ENCODE data around the gene RTTN. TPM values are rescaled to one million over a fixed set of nuclear protein-coding genes. Genes with fewer than 3 reads are reported as not detected.

The RTTN gene
- total RNA-seq, 2 experiments from 2014 or later: 30.2 to 32.0 TPM

DNA sequence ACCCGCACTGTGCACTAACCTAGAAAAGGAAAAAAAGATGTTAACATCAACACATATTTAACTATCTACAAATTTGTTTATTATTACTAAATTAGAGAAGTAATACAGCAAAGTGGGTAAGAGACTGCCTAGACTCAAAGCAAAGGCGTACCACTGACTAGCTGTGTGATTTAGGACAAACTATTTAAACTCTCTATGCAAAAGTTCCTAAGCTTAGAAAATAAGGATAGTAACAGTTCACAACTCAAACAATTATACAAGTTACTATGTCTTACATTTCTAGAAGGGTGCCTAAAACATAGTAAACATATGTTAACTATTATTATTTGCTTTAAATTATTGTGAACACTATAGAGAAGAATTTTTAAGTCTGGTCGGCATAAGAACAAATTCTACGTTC lies 119.4 kb downstream of the RTTN start:
- Mint-ChIP-seq H3K4me1 (ENCODE audit: low read depth) (no peaks in the 10 kb centered on the region), H3K27me3 (ENCODE audit: low read depth) (no peaks in the 10 kb centered on the region), H3K9me3 (no peaks in the 10 kb centered on the region), H3K36me3 (ENCODE audit: low read depth) (peaks cover 14% of the 10 kb centered on the region), H3K4me3 (no peak overlapping the region), H3K27ac (no peak overlapping the region)
- CTCF ChIA-PET: interaction anchor here (0.6 to 1.9 kb wide), 11 partner anchors 17 to 1472 kb away, joined by 3 to 5 read pairs (median 3); no protein-coding TSS in a partner anchor
- intact Hi-C loops (cut with micrococcal nuclease): loop anchor here (1.0 to 10.0 kb wide), 5 partner anchors 241 to 1239 kb away; no protein-coding TSS in a partner anchor
- DNase-seq: no peak

GRCh38 chr18:70085641-70086040 lies 119.8 kb downstream of the RTTN start:
- Mint-ChIP-seq H3K27me3 (ENCODE audit: low read depth) (no peaks in the 10 kb centered on the region), H3K4me3 (no peak overlapping the region), H3K9me3 (no peaks in the 10 kb centered on the region), H3K36me3 (ENCODE audit: low read depth) (peaks cover 12% of the 10 kb centered on the region), H3K4me1 (ENCODE audit: low read depth) (no peaks in the 10 kb centered on the region), H3K27ac (no peak overlapping the region)
- CTCF ChIA-PET: interaction anchor here (0.6 to 1.9 kb wide), 11 partner anchors 17 to 1472 kb away, joined by 3 to 7 read pairs (median 3); no protein-coding TSS in a partner anchor
- no peak for DNase-seq
- intact Hi-C loops (cut with micrococcal nuclease): loop anchor here (1.0 to 10.0 kb wide), 5 partner anchors 241 to 1238 kb away; no protein-coding TSS in a partner anchor

DNA sequence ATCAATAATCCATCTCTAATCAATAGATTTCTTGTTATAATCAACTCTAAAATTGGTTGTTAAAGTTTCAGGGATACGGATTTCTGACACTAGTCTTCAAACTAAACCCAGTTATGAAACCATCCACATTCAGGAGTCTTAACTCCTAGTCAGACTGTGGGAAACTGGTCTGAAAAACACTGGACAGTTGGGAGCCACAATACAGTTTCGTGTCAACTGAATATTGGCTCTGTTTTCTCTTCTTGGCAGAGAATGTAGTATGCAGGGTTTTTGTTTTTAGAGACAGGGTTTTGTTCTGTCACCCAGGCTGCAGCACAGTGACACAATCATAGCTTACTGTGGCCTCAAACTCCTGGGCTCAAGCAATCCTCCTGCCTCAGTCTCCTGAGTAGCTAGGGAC lies 123.1 kb downstream of the RTTN start:
- Mint-ChIP-seq H3K27me3 (ENCODE audit: low read depth) (no peaks in the 10 kb centered on the region), H3K4me3 (no peak overlapping the region), H3K4me1 (ENCODE audit: low read depth) (no peaks in the 10 kb centered on the region), H3K36me3 (ENCODE audit: low read depth) (peaks cover 15% of the 10 kb centered on the region), H3K27ac (no peak overlapping the region), H3K9me3 (no peaks in the 10 kb centered on the region)
- intact Hi-C loops (cut with micrococcal nuclease): loop anchor here (10.0 kb wide), 1 partner anchor 372 kb away; no protein-coding TSS in a partner anchor
- DNase-seq: no peak
- CTCF ChIA-PET: interaction anchor here (0.5 to 1.2 kb wide), 2 partner anchors 9 to 124 kb away, joined by 3 read pairs; no protein-coding TSS in a partner anchor

GRCh38 chr18:70078106-70078505 lies 127.4 kb downstream of the RTTN start:
- Mint-ChIP-seq H3K4me3 (no peak overlapping the region), H3K27ac (no peak overlapping the region), H3K9me3 (no peaks in the 10 kb centered on the region), H3K4me1 (ENCODE audit: low read depth) (no peaks in the 10 kb centered on the region), H3K36me3 (ENCODE audit: low read depth) (peaks cover 12% of the 10 kb centered on the region), H3K27me3 (ENCODE audit: low read depth) (no peaks in the 10 kb centered on the region)
- CTCF ChIA-PET: no interaction called here
- DNase-seq: no peak
- intact Hi-C loops (cut with micrococcal nuclease): no loop called here

GRCh38 chr18:70075906-70076305 lies 129.6 kb downstream of the RTTN start:
- CTCF ChIA-PET: no interaction called here
- Mint-ChIP-seq H3K27me3 (ENCODE audit: low read depth) (no peaks in the 10 kb centered on the region), H3K9me3 (no peaks in the 10 kb centered on the region), H3K27ac (no peak overlapping the region), H3K4me3 (no peak overlapping the region), H3K36me3 (ENCODE audit: low read depth) (peaks cover 9% of the 10 kb centered on the region), H3K4me1 (ENCODE audit: low read depth) (no peaks in the 10 kb centered on the region)
- DNase-seq: no peak
- intact Hi-C loops (cut with micrococcal nuclease): no loop called here

DNA sequence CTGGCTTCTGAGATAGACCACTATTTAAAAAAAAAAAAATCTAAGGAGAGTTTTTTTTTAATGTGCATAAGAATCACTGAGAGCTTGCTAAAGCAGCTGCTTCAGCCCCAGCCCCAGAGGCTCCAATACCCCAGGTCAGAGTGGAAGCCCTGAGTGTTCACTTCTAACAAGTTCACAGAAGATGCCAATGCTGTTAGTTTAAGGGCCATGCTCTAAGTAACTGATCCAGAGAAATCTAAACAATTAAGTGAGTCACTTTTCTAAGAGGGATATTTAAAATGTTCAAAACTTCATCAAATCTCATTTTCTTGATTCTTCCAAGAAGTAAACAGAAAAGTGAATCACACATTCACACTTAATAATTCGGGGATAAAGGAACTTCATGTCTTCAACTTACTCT lies 131.4 kb downstream of the RTTN start:
- H3K4me1 Mint-ChIP-seq (ENCODE audit: low read depth): no peaks in the 10 kb centered on the region
- H3K4me3 Mint-ChIP-seq: no peak overlapping the region
- CTCF ChIA-PET: interaction anchor here (1.0 kb wide), 1 partner anchor 13 kb away, joined by 3 read pairs; no protein-coding TSS in a partner anchor
- peaks cover 9% of the 10 kb centered on the region for H3K36me3 Mint-ChIP-seq (ENCODE audit: low read depth)
- no peaks in the 10 kb centered on the region for H3K27me3 Mint-ChIP-seq (ENCODE audit: low read depth)
- no peak for DNase-seq
- no peaks in the 10 kb centered on the region for H3K9me3 Mint-ChIP-seq
- intact Hi-C loops (cut with micrococcal nuclease): loop anchor here (5.0 kb wide), 1 partner anchor 1227 kb away; no protein-coding TSS in a partner anchor
- no peak overlapping the region for H3K27ac Mint-ChIP-seq

DNA sequence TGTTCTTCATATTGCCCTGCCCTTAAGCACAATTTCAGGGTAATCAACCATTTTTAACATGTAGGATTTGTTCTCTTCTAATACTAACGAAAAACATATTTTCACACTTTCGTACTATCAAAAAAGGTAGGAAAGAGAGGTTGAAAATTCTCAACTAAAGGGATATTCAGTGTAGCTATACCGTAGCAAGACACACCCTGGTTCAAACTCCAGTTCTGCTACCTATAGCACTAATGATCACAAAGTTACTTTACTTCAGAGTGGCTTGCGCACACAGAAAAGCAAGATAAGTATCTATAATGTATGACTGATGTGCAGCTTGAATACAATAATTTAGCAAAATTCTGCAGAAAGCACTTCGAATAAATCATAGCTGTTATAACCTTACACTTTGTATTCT lies 132.1 kb downstream of the RTTN start:
- Mint-ChIP-seq H3K27ac (no peak overlapping the region), H3K36me3 (ENCODE audit: low read depth) (peaks cover 15% of the 10 kb centered on the region), H3K4me1 (ENCODE audit: low read depth) (no peaks in the 10 kb centered on the region), H3K9me3 (no peaks in the 10 kb centered on the region), H3K27me3 (ENCODE audit: low read depth) (no peaks in the 10 kb centered on the region), H3K4me3 (no peak overlapping the region)
- intact Hi-C loops (cut with micrococcal nuclease): loop anchor here (5.0 kb wide), 1 partner anchor 1226 kb away; no protein-coding TSS in a partner anchor
- CTCF ChIA-PET: interaction anchor here (0.5 to 1.0 kb wide), 2 partner anchors 14 to 480 kb away, joined by 3 read pairs; no protein-coding TSS in a partner anchor
- no peak for DNase-seq

DNA sequence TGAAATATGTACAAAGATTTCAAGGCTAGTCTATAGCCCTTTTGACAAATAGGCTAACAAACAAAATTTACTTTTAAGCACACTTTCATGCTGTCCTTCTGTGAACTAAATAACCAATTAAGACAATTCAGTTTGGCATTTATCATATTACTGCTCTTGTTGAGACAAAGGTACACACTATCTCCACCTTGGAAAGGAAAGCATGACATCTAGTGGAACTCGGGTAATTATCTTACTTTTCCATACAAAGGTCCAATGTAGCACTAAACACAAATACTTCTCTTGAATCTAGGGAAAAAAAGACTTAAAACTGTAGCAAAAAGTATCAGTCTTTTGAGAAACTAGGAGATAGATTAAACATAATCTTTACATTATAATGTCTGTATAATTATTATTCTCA lies 132.8 kb downstream of the RTTN start:
- peaks cover 15% of the 10 kb centered on the region for H3K36me3 Mint-ChIP-seq (ENCODE audit: low read depth)
- CTCF ChIA-PET: no interaction called here
- H3K27ac Mint-ChIP-seq: no peak overlapping the region
- DNase-seq: no peak
- intact Hi-C loops (cut with micrococcal nuclease): loop anchor here (5.0 kb wide), 1 partner anchor 1225 kb away; no protein-coding TSS in a partner anchor
- H3K4me1 Mint-ChIP-seq (ENCODE audit: low read depth): no peaks in the 10 kb centered on the region
- H3K27me3 Mint-ChIP-seq (ENCODE audit: low read depth): no peaks in the 10 kb centered on the region
- no peaks in the 10 kb centered on the region for H3K9me3 Mint-ChIP-seq
- no peak overlapping the region for H3K4me3 Mint-ChIP-seq

- Mint-ChIP-seq H3K27me3 (ENCODE audit: low read depth) (no peaks in the 10 kb centered on the region), H3K4me3 (no peak overlapping the region)
Observed at GRCh38 chr18:70069965-70070364, 135.5 kb downstream of the RTTN start.

GRCh38 chr18:70069382-70069781 lies 136.1 kb downstream of the RTTN start:
- Mint-ChIP-seq H3K27me3 (ENCODE audit: low read depth) (no peaks in the 10 kb centered on the region), H3K4me3 (no peak overlapping the region), H3K27ac (no peak overlapping the region), H3K4me1 (ENCODE audit: low read depth) (no peaks in the 10 kb centered on the region), H3K36me3 (ENCODE audit: low read depth) (peaks cover 21% of the 10 kb centered on the region), H3K9me3 (no peaks in the 10 kb centered on the region)
- CTCF ChIA-PET: interaction anchor here (0.6 to 1.6 kb wide), 4 partner anchors 17 to 235 kb away, joined by 3 to 4 read pairs (median 3); no protein-coding TSS in a partner anchor
- intact Hi-C loops (cut with micrococcal nuclease): no loop called here
- DNase-seq: no peak

More at GRCh38 chr18:70069965-70070364, 135.5 kb downstream of the RTTN start:
- DNase-seq: no peak
- intact Hi-C loops (cut with micrococcal nuclease): loop anchor here (5.0 kb wide), 1 partner anchor 1223 kb away; no protein-coding TSS in a partner anchor
- CTCF ChIA-PET: interaction anchor here (0.9 kb wide), 2 partner anchors 19 to 48 kb away, joined by 3 read pairs; no protein-coding TSS in a partner anchor
- no peaks in the 10 kb centered on the region for H3K9me3 Mint-ChIP-seq
- no peaks in the 10 kb centered on the region for H3K4me1 Mint-ChIP-seq (ENCODE audit: low read depth)
- H3K27ac Mint-ChIP-seq: no peak overlapping the region
- H3K36me3 Mint-ChIP-seq (ENCODE audit: low read depth): peaks cover 20% of the 10 kb centered on the region

- intact Hi-C loops (cut with micrococcal nuclease): no loop called here
- peaks cover 19% of the 10 kb centered on the region for H3K36me3 Mint-ChIP-seq (ENCODE audit: low read depth)
- no peak overlapping the region for H3K4me3 Mint-ChIP-seq
- H3K9me3 Mint-ChIP-seq: no peaks in the 10 kb centered on the region
- CTCF ChIA-PET: interaction anchor here (0.6 to 1.6 kb wide), 3 partner anchors 17 to 235 kb away, joined by 3 to 4 read pairs (median 3); no protein-coding TSS in a partner anchor
- no peak for DNase-seq
- H3K27me3 Mint-ChIP-seq (ENCODE audit: low read depth): no peaks in the 10 kb centered on the region
- no peaks in the 10 kb centered on the region for H3K4me1 Mint-ChIP-seq (ENCODE audit: low read depth)
- no peak overlapping the region for H3K27ac Mint-ChIP-seq
Observed at GRCh38 chr18:70068981-70069380, 136.5 kb downstream of the RTTN start.

DNA sequence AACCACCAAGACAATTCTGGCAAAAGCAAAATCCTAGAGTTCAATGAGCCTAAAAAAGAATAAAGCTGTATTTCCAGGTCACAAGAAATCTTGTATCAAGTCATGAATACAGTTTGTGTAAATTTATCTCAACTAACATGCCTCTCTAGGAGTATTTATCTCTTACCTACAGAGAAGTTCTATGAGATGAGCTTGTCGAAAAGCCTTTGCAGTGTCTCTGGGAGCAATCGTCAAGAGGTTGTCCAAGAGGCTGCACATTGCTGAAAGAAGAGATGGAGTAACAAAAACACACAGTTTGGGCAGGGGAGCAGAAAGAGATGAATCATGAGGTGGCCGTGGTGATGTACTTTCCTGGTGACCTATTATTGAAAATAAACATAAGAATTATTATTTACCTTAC lies 145.8 kb downstream of the RTTN start:
- H3K36me3 Mint-ChIP-seq (ENCODE audit: low read depth): peaks cover 30% of the 10 kb centered on the region
- no peak for DNase-seq
- H3K9me3 Mint-ChIP-seq: no peaks in the 10 kb centered on the region
- intact Hi-C loops (cut with micrococcal nuclease): no loop called here
- CTCF ChIA-PET: interaction anchor here (0.6 kb wide), 1 partner anchor 24 kb away, joined by 3 read pairs; no protein-coding TSS in a partner anchor
- no peaks in the 10 kb centered on the region for H3K27me3 Mint-ChIP-seq (ENCODE audit: low read depth)
- H3K4me3 Mint-ChIP-seq: no peak overlapping the region
- no peaks in the 10 kb centered on the region for H3K4me1 Mint-ChIP-seq (ENCODE audit: low read depth)
- H3K27ac Mint-ChIP-seq: no peak overlapping the region

- Mint-ChIP-seq H3K4me3 (no peak overlapping the region), H3K27me3 (ENCODE audit: low read depth) (no peaks in the 10 kb centered on the region), H3K27ac (no peak overlapping the region), H3K36me3 (ENCODE audit: low read depth) (peaks cover 28% of the 10 kb centered on the region), H3K9me3 (no peaks in the 10 kb centered on the region), H3K4me1 (ENCODE audit: low read depth) (no peaks in the 10 kb centered on the region)
- intact Hi-C loops (cut with micrococcal nuclease): no loop called here
- no peak for DNase-seq
- CTCF ChIA-PET: no interaction called here
Observed at GRCh38 chr18:70058916-70059315, 146.6 kb downstream of the RTTN start.

Data from activated naive CD4-positive, alpha-beta T cell treated with anti-CD3 and anti-CD28 coated beads for 36 hours (primary cell).